A549 (cell line): Measurements from ENCODE around the gene KIF16B. TPM values are rescaled to one million over a fixed set of nuclear protein-coding genes. Genes with fewer than 3 reads are reported as not detected.

Source experiments
- ATAC-seq, 2 experiments: fragments of 200-7000 bp in 1 of 2; fragments of >200 bp in 1 of 2; cut with Nextera tagmentation in 1 of 2; cut with Tn5 transposase in 1 of 2; 3 replicates each; pipeline versions ENCODE4 v1.8.0 to v1.9.1; 2018 to 2020; ENCODE audit warnings: mild to moderate bottlenecking in 1 of 2, moderate library complexity in 1 of 2
- CTCF ChIA-PET: fragments of 300-600 bp; sonication (Branson Sonifier 250); formaldehyde crosslinking; extraction: SDS; loops from one replicate; lab custom pipeline; 2021; ENCODE audit warnings: antibody characterized with exemption, inconsistent platforms; lab: Yijun Ruan, JAX
- POLR2A ChIA-PET: fragments of 350-600 bp; formaldehyde crosslinking; extraction: SDS; loops from one replicate; lab custom pipeline; 2021; ENCODE audit warnings: antibody characterized with exemption, inconsistent platforms; lab: Yijun Ruan, JAX
- DNase-seq, 2 experiments: peaks; one replicate each; pipeline versions ENCODE4 v3.0.0 to v3.0.0-alpha.2; 2011 to 2016; ENCODE audit warnings: low read depth in 1 of 2, low spot score in 1 of 2
- FAIRE-seq: peaks from 2 replicates; lab custom pipeline; 2011; peaks lifted over from hg19 to GRCh38; lab: Jason Lieb, UNC
- H3K27ac ChIP-seq, 2 experiments: fragments of >200 bp; sonication (Bioruptor Twin); formaldehyde crosslinking; 3 replicates each; pipeline ENCODE4 v1.5.1; 2016 to 2017
- H3K4me1 ChIP-seq: fragments of >200 bp; sonication (Bioruptor Twin); formaldehyde crosslinking; 3 replicates; pipeline ENCODE4 v1.6.1; 2016
- H3K4me2 ChIP-seq: fragments of >200 bp; sonication (Bioruptor Twin); formaldehyde crosslinking; 3 replicates; pipeline ENCODE4 v1.6.1; 2016
- H3K4me3 ChIP-seq: fragments of >200 bp; sonication (Bioruptor Twin); formaldehyde crosslinking; 3 replicates; pipeline ENCODE4 v1.5.1; 2016
- H3K9me3 ChIP-seq: fragments of >200 bp; sonication (Bioruptor Twin); formaldehyde crosslinking; 3 replicates; pipeline ENCODE4 v1.6.1; 2016
- ATOH8 ChIP-seq: fragments of 250-450 bp; sonication (Bioruptor Pico); IDR thresholded peaks from 2 replicates; pipeline ENCODE4 v1.5.0; 2020; ENCODE audit warnings: low read depth, mild to moderate bottlenecking, moderate library complexity
- CBX2 ChIP-seq: fragments of 200-600 bp; sonication (generic); IDR thresholded peaks from 2 replicates; pipeline ENCODE4 v1.6.1; 2016; ENCODE audit warnings: low read depth, mild to moderate bottlenecking, borderline replicate concordance
- CBX8 ChIP-seq: fragments of 200-600 bp; sonication (generic); IDR thresholded peaks from 2 replicates; pipeline ENCODE4 v1.6.1; 2016
- CEBPB ChIP-seq, 2 experiments: fragments of >200 bp in 1 of 2; sonication (Bioruptor Twin) in 1 of 2; formaldehyde crosslinking in 1 of 2; IDR thresholded peaks; 2 replicates each; pipeline ENCODE4 v1.6.1; 2012 to 2016
- CHD2 ChIP-seq: fragments of 150-350 bp; IDR thresholded peaks from 2 replicates; pipeline ENCODE4 v1.6.1; 2014; ENCODE audit warnings: low read length; ENCODE audit not compliant: partially characterized antibody
- E2F6 ChIP-seq: IDR thresholded peaks from 2 replicates; pipeline ENCODE4 v1.6.1; 2012; ENCODE audit warnings: low read depth, borderline replicate concordance
- ESRRA ChIP-seq: fragments of 150-350 bp; IDR thresholded peaks from 2 replicates; pipeline ENCODE4 v1.6.1; 2014; ENCODE audit warnings: mild to moderate bottlenecking, low read length, borderline replicate concordance
- FOSL2 ChIP-seq, 2 experiments: fragments of 450-650 bp in 1 of 2; fragments of >200 bp in 1 of 2; sonication (Bioruptor Twin) in 1 of 2; formaldehyde crosslinking; IDR thresholded peaks; 2 replicates each; pipeline versions ENCODE4 v1.5.0 to v1.6.1; 2016 to 2020; ENCODE audit warnings: mild to moderate bottlenecking in 1 of 2, moderate library complexity in 1 of 2
- FOXS1 ChIP-seq: fragments of 250-450 bp; sonication (Bioruptor Pico); IDR thresholded peaks from 2 replicates; pipeline ENCODE4 v1.5.0; 2020; ENCODE audit warnings: mild to moderate bottlenecking, moderate library complexity
- HDAC2 ChIP-seq: fragments of 200-600 bp; sonication (generic); IDR thresholded peaks from 2 replicates; pipeline ENCODE4 v1.6.1; 2016
- HMGXB4 ChIP-seq: fragments of 250-450 bp; sonication (Bioruptor Pico); IDR thresholded peaks from 2 replicates; pipeline ENCODE4 v1.5.0; 2021; ENCODE audit warnings: mild to moderate bottlenecking, moderate library complexity, borderline replicate concordance
- HOXB5 ChIP-seq: fragments of 250-450 bp; sonication (Bioruptor Pico); IDR thresholded peaks from 2 replicates; pipeline ENCODE4 v1.5.0; 2020; ENCODE audit warnings: mild to moderate bottlenecking, moderate library complexity
- MAFK ChIP-seq: fragments of 450-650 bp; IDR thresholded peaks from 2 replicates; pipeline ENCODE4 v1.6.1; 2014; ENCODE audit not compliant: partially characterized antibody
- NFE2L2 ChIP-seq: fragments of 150-350 bp; conservative IDR thresholded peaks from 2 replicates; pipeline ENCODE4 v1.6.1; 2014; ENCODE audit warnings: low read length
- NR3C1 ChIP-seq: fragments of >200 bp; sonication (Bioruptor Twin); formaldehyde crosslinking; IDR thresholded peaks from 3 replicates; pipeline ENCODE4 v1.6.1; 2017
- PBX3 ChIP-seq: IDR thresholded peaks from 2 replicates; pipeline ENCODE4 v1.6.1; 2012
- PHF8 ChIP-seq: fragments of 200-600 bp; sonication (generic); IDR thresholded peaks from 2 replicates; pipeline ENCODE4 v1.6.1; 2016; ENCODE audit warnings: low read depth, mild to moderate bottlenecking, antibody characterized with exemption, moderate library complexity, borderline replicate concordance
- POLR2AphosphoS2 ChIP-seq: conservative IDR thresholded peaks from 2 replicates; pipeline ENCODE4 v1.6.1; 2012; ENCODE audit warnings: low read length, improper control_type of control experiment, inconsistent platforms
- RAD21 ChIP-seq, 2 experiments: fragments of >200 bp in 1 of 2; sonication (Bioruptor Twin) in 1 of 2; formaldehyde crosslinking in 1 of 2; IDR thresholded peaks in 1 of 2; conservative IDR thresholded peaks in 1 of 2; 2 replicates in 1 of 2; 3 replicates in 1 of 2; pipeline ENCODE4 v1.6.1; 2012 to 2018; ENCODE audit warnings: inconsistent platforms in 1 of 2
- RCOR1 ChIP-seq: fragments of 150-350 bp; IDR thresholded peaks from 2 replicates; pipeline ENCODE4 v1.6.1; 2014; ENCODE audit warnings: antibody characterized with exemption, low read length, low read depth
- SREBF2 ChIP-seq: fragments of 450-650 bp; IDR thresholded peaks from 2 replicates; pipeline ENCODE4 v1.6.1; 2014; ENCODE audit warnings: mild to moderate bottlenecking, moderate library complexity
- USF2 ChIP-seq: fragments of 450-650 bp; IDR thresholded peaks from 2 replicates; pipeline ENCODE4 v1.6.1; 2014; ENCODE audit warnings: antibody characterized with exemption
- ZNF302 ChIP-seq: fragments of 250-450 bp; sonication (Bioruptor Pico); IDR thresholded peaks from 2 replicates; pipeline ENCODE4 v1.9.0; 2021; ENCODE audit warnings: inconsistent platforms, mild to moderate bottlenecking, moderate library complexity
- WGBS: methylation state at CpG from one replicate; pipeline ENCODE4 v1.1.6; 2017; ENCODE audit errors: missing lambda C conversion rate; 5-methylcytosine and 5-hydroxymethylcytosine counted together
- polyA plus RNA-seq, 4 experiments: library from polyadenylated mRNA; depleted of rRNA in 3 of 4; stranded (reverse); fragments of >200 nt; fragmentation: RNase III in 1 of 4; extraction: RNeasy Plus Mini Kit Qiagen cat#74134 plus additional on column Dnase treatment in 1 of 4; gene quantifications; 2 replicates in 3 of 4; 3 replicates in 1 of 4; pipeline ENCODE4 v1.2.3, GENCODE V29; 2011 to 2017

The KIF16B gene
- polyA plus RNA-seq, 2 of the 4 experiments (the other 2 are of a cell fraction) = 14.1 to 23.3 TPM

- Histone ChIP-seq H3K4me1 (no peaks in the 10 kb centered on the region), H3K4me3 (no peak overlapping the region), H3K9me3 (no peaks in the 10 kb centered on the region), H3K4me2 (no peak overlapping the region), H3K27ac (no peak overlapping the region)
- FAIRE-seq (no peak), DNase-seq (no peak), ATAC-seq (no peak)
- 64% methylated on average over 1 of the region's 1 CpG for WGBS
- POLR2A ChIA-PET = interaction anchor here (0.7 kb wide), 1 partner anchor 31 kb away, joined by 3 read pairs; no protein-coding TSS in a partner anchor
- CTCF ChIA-PET = no interaction called here
- TF ChIP-seq CBX8 = no peak
- no peak for TF ChIP-seq HDAC2
- TF ChIP-seq PHF8 = no peak
- TF ChIP-seq PBX3 = no peak
- TF ChIP-seq HOXB5 (CRISPR knock-in tag) = no peak
- no peak for TF ChIP-seq HMGXB4
- no peak for TF ChIP-seq ATOH8 (CRISPR knock-in tag)
- TF ChIP-seq RCOR1 = no peak
- TF ChIP-seq RAD21 (conservative IDR thresholded peaks at IDR 0.05 in 1 of 2, IDR thresholded peaks at IDR 0.05 in 1 of 2) = no peak
- TF ChIP-seq CEBPB (IDR thresholded peaks at IDR 0.05) = no peak
- no peak for TF ChIP-seq NFE2L2
- TF ChIP-seq E2F6 = no peak
- no peak for TF ChIP-seq FOXS1
- TF ChIP-seq CHD2 = no peak
- TF ChIP-seq FOSL2 (IDR thresholded peaks at IDR 0.05) = no peak
- TF ChIP-seq FOSL2 (CRISPR knock-in tag; IDR thresholded peaks at IDR 0.05) = no peak
- no peak for TF ChIP-seq USF2
Observed at GRCh38 chr20:16451982-16452381, 121.3 kb downstream of the KIF16B start.

GRCh38 chr20:16451001-16451400 lies 122.2 kb downstream of the KIF16B start:
- 89% methylated on average over 8 of the region's 8 CpGs for WGBS
- no peak for TF ChIP-seq MAFK
- no peak for TF ChIP-seq NR3C1
- TF ChIP-seq POLR2AphosphoS2 = no peak
- TF ChIP-seq PBX3 = no peak
- TF ChIP-seq NFE2L2 = no peak
- TF ChIP-seq ATOH8 (CRISPR knock-in tag) = no peak
- no peak for TF ChIP-seq CBX2
- TF ChIP-seq PHF8 = no peak
- TF ChIP-seq SREBF2 = no peak
- no peak for TF ChIP-seq ESRRA
- no peak for TF ChIP-seq ZNF302 (CRISPR knock-in tag)
- no peak for TF ChIP-seq HDAC2
- Histone ChIP-seq H3K4me2 (no peak overlapping the region), H3K9me3 (no peaks in the 10 kb centered on the region), H3K4me1 (no peaks in the 10 kb centered on the region), H3K27ac (no peak overlapping the region), H3K4me3 (no peak overlapping the region)
- FAIRE-seq (no peak), ATAC-seq (no peak), DNase-seq (no peak)
- CTCF ChIA-PET = interaction anchor here (1.9 kb wide), 1 partner anchor 25 kb away, joined by 9 read pairs; no protein-coding TSS in a partner anchor
- POLR2A ChIA-PET = no interaction called here
